MCF 10A (cell line): ENCODE results near the gene PHKB. TPM values are rescaled to one million over a fixed set of nuclear protein-coding genes. Genes with fewer than 3 reads are reported as not detected.
"Not testable (repeated sequence)": the region's sequence is repeated elsewhere in the genome, so short reads cannot be mapped to it uniquely, and the experiment has no call there.

Experiments
- BruUV-seq: library from RNA; stranded (reverse); fragments of 400-500 nt; replicated peaks from 2 replicates; lab custom pipeline; 2021; lab: Mats Ljungman, UMichigan
- CTCF ChIA-PET: fragments of 300-600 bp; sonication (Branson Sonifier 250); formaldehyde crosslinking; extraction: SDS; loops from one replicate; lab custom pipeline; 2021; ENCODE audit warnings: antibody characterized with exemption, inconsistent platforms; lab: Yijun Ruan, JAX
- POLR2A ChIA-PET: fragments of 300-600, 350-650 bp; sonication (Branson Sonifier 250); formaldehyde crosslinking; extraction: SDS; loops from one replicate; lab custom pipeline; 2020; ENCODE audit warnings: antibody characterized with exemption, inconsistent platforms; lab: Yijun Ruan, JAX
- DNase-seq: peaks from one replicate; pipeline ENCODE4 v3.0.0-alpha.2; 2018; ENCODE audit not compliant: unreplicated experiment
- H3K27ac Mint-ChIP-seq: one replicate; pipeline ENCODE4 v1.8.0; 2022; ENCODE audit warnings: mild to moderate bottlenecking, low read depth, mixed read lengths; ENCODE audit not compliant: unreplicated experiment
- H3K27me3 Mint-ChIP-seq: one replicate; pipeline ENCODE4 v1.8.0; 2022; ENCODE audit warnings: mixed read lengths; ENCODE audit not compliant: insufficient read depth, unreplicated experiment
- H3K36me3 Mint-ChIP-seq: one replicate; pipeline ENCODE4 v1.8.0; 2022; ENCODE audit warnings: mild to moderate bottlenecking, moderate library complexity, mixed read lengths; ENCODE audit not compliant: insufficient read depth, unreplicated experiment
- H3K4me1 Mint-ChIP-seq: one replicate; pipeline ENCODE4 v1.8.0; 2022; ENCODE audit warnings: mixed read lengths; ENCODE audit not compliant: insufficient read depth, unreplicated experiment
- H3K4me3 Mint-ChIP-seq: one replicate; pipeline ENCODE4 v1.8.0; 2022; ENCODE audit warnings: mild to moderate bottlenecking, moderate library complexity, mixed read lengths; ENCODE audit not compliant: unreplicated experiment
- H3K9me3 Mint-ChIP-seq: one replicate; pipeline ENCODE4 v1.8.0; 2022; ENCODE audit warnings: mixed read lengths; ENCODE audit not compliant: unreplicated experiment
- intact Hi-C: fragments of 100-400 bp; cut with micrococcal nuclease; formaldehyde crosslinking; loops from 2 replicates; pipeline ENCODE4 v1.14.1; 2022
- total RNA-seq: library from RNA; stranded (reverse); gene quantifications from 2 replicates; pipeline ENCODE4 v1.2.3, GENCODE V29; 2022
- TF ChIP-seq, protein P1 (sequence below): fragments of 200-600 bp; IDR thresholded peaks from one replicate; pipeline ENCODE4 v1.8.0; 2022; ENCODE audit warnings: antibody characterized with exemption, mild to moderate bottlenecking; ENCODE audit not compliant: unreplicated experiment

PHKB gene
- total RNA-seq, 1 experiment from 2014 or later: 62.2 TPM

DNA sequence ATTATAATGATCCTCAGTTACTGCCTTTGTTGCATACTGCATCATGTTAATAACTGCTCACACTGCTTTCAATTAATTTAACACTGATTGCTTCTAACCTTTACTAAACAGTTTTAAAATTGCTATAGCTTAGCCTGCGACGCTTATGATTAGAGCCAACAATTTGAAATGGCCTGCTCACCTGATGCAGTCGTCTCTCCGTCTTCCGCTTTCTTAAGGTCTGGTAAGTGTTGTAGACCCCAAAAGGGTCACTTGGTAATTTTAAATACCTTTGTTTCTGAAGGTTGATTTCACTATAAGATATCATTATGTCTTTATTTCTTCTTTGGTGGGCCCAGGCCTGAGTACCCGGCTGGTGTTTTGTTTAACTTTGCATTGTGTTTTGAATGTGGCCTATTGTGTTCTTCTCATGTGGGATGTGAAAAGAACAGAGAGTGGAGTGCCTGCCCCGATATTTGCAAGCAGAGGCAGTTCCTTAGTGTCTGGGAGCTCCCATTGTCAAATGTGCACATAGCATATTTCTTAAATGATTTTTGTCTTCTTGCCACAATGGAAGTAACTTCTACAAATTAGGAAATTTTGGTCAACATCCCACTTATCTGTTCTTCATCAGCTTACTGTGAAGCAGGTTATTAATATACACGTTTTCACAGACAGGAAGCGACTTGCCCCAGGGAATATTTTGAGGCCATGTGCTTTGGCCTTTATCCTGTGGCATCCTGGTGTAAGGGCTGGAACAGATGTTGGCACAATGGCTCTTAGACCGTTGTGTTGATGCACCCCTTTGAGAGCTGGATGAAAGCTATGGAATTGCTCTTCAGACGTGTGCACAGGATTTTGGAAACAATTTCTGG lies 2.9 kb downstream of the PHKB start:
- Mint-ChIP-seq H3K27me3 (no peaks in the 10 kb centered on the region), H3K36me3 (peaks cover 6% of the 10 kb centered on the region), H3K27ac (peak overlapping the region; percentile 99), H3K4me1 (peaks cover 39% of the 10 kb centered on the region), H3K4me3 (peak overlapping the region; percentile 35), H3K9me3 (no peaks in the 10 kb centered on the region)
- DNase-seq: peak; percentile 13
- ChIA-PET POLR2A (interaction anchor here (0.6 to 6.0 kb wide), 5 partner anchors 10 to 515 kb away, joined by 3 to 90 read pairs (median 3); partner anchors contain the start of gene NETO2), CTCF (interaction anchor here (0.6 to 6.1 kb wide), 2 partner anchors 152 to 321 kb away, joined by 4 to 31 read pairs; partner anchors contain the start of gene NETO2)
- no TSS peak for BruUV-seq
- intact Hi-C loops: loop anchor here (5.0 kb wide), 2 partner anchors 593 to 693 kb away; partner anchors contain the start of gene ABCC12
- TF ChIP-seq, protein P1, sequence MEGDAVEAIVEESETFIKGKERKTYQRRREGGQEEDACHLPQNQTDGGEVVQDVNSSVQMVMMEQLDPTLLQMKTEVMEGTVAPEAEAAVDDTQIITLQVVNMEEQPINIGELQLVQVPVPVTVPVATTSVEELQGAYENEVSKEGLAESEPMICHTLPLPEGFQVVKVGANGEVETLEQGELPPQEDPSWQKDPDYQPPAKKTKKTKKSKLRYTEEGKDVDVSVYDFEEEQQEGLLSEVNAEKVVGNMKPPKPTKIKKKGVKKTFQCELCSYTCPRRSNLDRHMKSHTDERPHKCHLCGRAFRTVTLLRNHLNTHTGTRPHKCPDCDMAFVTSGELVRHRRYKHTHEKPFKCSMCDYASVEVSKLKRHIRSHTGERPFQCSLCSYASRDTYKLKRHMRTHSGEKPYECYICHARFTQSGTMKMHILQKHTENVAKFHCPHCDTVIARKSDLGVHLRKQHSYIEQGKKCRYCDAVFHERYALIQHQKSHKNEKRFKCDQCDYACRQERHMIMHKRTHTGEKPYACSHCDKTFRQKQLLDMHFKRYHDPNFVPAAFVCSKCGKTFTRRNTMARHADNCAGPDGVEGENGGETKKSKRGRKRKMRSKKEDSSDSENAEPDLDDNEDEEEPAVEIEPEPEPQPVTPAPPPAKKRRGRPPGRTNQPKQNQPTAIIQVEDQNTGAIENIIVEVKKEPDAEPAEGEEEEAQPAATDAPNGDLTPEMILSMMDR: no peak

DNA sequence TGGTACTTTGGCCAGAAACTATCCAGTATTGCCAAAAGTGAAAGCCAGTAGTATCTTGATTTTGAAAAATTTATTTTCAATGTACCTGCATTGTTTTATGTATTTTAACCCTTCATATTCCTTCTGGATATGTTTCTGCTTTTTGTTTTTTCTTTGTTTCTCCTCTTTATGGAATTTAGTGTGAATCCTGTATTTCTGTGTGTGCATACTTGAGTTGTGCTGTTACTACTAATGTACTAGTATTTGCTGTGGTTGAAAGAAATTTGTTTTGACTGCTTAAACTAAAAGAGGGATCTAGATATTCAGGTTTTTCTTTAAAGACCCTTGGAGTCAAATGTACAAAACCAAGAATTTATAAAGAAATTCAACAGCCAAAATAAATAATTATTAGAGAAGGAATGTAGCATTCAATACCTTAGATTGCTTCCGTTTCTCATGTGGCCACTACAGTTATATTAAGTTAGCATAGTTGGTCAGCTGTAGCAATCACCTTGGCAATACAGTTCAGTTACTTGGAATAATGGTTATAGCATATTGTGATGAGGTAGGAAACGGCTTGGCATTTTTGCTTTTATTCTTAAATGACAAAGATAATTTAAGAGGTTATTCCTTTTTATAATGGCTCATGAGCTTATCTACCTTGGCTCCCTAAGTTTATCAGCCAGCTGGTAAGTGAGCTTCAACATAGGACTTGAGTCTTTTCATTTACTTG lies 4.9 kb downstream of the PHKB start:
- intact Hi-C loops: no loop called here
- H3K4me1 Mint-ChIP-seq: peaks cover 30% of the 10 kb centered on the region
- CTCF ChIA-PET: interaction anchor here (1.6 kb wide), 1 partner anchor 12 kb away, joined by 5 read pairs; no protein-coding TSS in a partner anchor

DNA sequence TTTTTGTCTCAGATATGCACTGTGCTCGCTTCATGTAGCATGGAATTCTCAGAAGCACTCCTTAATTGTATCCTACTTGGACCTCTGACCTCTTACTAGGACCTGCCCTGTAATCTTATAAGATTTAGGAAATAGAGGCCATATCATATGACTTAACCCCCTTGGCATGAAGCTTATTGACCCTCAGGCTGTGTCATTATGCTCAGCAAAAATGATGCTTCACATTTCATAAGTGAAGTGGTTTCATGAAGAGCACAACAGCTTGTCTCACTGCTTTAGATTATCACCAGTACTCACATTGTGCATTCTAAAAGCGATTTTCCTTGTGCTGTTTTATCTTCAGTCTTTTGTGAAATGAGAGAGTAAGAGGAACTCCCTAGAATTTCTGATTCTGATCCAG lies 6.4 kb downstream of the PHKB start:
- Mint-ChIP-seq H3K36me3 (no peaks in the 10 kb centered on the region), H3K4me1 (peaks cover 25% of the 10 kb centered on the region), H3K27me3 (no peaks in the 10 kb centered on the region), H3K9me3 (no peaks in the 10 kb centered on the region), H3K4me3 (no peak overlapping the region), H3K27ac (no peak overlapping the region)
- no TSS peak for BruUV-seq
- TF ChIP-seq, protein P1: no peak
- intact Hi-C loops: no loop called here
- ChIA-PET POLR2A (no interaction called here), CTCF (no interaction called here)
- DNase-seq: no peak

More for the DNA sequence above, 4.9 kb downstream of the PHKB start:
- H3K27me3 Mint-ChIP-seq: no peaks in the 10 kb centered on the region
- H3K4me3 Mint-ChIP-seq: no peak overlapping the region
- DNase-seq: no peak
- no peak overlapping the region for H3K27ac Mint-ChIP-seq
- TF ChIP-seq, protein P1: no peak
- peaks cover 6% of the 10 kb centered on the region for H3K36me3 Mint-ChIP-seq
- H3K9me3 Mint-ChIP-seq: no peaks in the 10 kb centered on the region
- POLR2A ChIA-PET: interaction anchor here (0.6 kb wide), 1 partner anchor 500 kb away, joined by 3 read pairs; no protein-coding TSS in a partner anchor
- no TSS peak for BruUV-seq

DNA sequence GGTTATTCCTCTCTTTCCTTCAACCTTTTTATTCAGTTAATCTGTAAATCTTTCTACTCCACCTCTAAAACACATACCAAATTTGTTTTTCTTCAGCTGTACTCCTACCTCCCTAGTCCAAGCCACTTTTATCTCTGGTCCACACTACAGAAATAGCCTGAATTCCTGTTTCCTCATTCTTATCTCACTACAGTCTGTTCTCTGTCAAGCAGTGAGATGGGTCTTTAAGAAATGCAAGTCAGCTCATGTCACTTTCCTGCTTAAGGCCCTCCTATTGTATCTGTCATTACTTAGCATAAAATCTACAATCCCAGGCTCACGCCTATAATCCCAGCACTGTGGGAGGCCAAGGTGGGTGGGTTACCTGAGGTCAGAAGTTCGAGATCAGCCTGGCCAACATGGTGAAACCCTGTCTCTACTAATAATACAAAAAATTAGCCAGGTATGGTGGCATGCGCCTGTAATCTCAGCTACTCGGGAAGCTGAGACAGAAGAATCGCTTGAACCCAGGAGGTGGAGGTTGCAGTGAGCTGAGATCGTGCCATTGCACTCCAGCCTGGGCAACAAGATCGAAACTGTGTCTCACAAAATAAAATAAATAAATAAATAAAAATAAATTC lies 7.0 kb downstream of the PHKB start:
- CTCF ChIA-PET, H3K27me3 Mint-ChIP-seq, BruUV-seq, DNase-seq, intact Hi-C loops, H3K4me3 Mint-ChIP-seq, H3K27ac Mint-ChIP-seq, H3K9me3 Mint-ChIP-seq, H3K36me3 Mint-ChIP-seq: not testable (repeated sequence)
- POLR2A ChIA-PET: interaction anchor here (0.6 kb wide), 1 partner anchor 37 kb away, joined by 3 read pairs; no protein-coding TSS in a partner anchor
- H3K4me1 Mint-ChIP-seq: peaks cover 25% of the 10 kb centered on the region
